Measurements from ENCODE around the gene CHST8.

Gene CHST8

GRCh38 chr19:33717878-33718277, 96.1 kb downstream of the CHST8 start:
- Histone ChIP-seq H3K36me3 (replicated peaks) (no peaks in the 10 kb centered on the region), H3K27me3 (replicated peaks) (no peaks in the 10 kb centered on the region), H3K4me3 (ENCODE audit: low read depth, low read length) (no peak overlapping the region), H3K27ac (no peak overlapping the region)
- no peak for TF ChIP-seq CTCF (IDR thresholded peaks at IDR 0.05; ENCODE audit: low read depth, low read length, missing control alignments)
- no peak for DNase-seq
- in situ Hi-C loops (cut with HindIII; ENCODE audit: low pct_ligation_motif_present, low sequenced_read_pairs), result no loop called here

GRCh38 chr19:33718651-33719254, 97.0 kb downstream of the CHST8 start:
- Histone ChIP-seq H3K4me3 (ENCODE audit: low read depth, low read length) (no peak overlapping the region), H3K27me3 (replicated peaks) (no peaks in the 10 kb centered on the region), H3K36me3 (replicated peaks) (no peaks in the 10 kb centered on the region), H3K27ac (no peak overlapping the region)
- in situ Hi-C loops (cut with HindIII; ENCODE audit: low pct_ligation_motif_present, low sequenced_read_pairs), result no loop called here
- no peak for DNase-seq
- TF ChIP-seq CTCF (IDR thresholded peaks at IDR 0.05; ENCODE audit: low read depth, low read length, missing control alignments), result no peak

GRCh38 chr19:33719366-33720154, 97.8 kb downstream of the CHST8 start:
- Histone ChIP-seq H3K27me3 (replicated peaks) (no peaks in the 10 kb centered on the region), H3K4me3 (ENCODE audit: low read depth, low read length) (no peak overlapping the region), H3K36me3 (replicated peaks) (no peaks in the 10 kb centered on the region), H3K27ac (no peak overlapping the region)
- TF ChIP-seq CTCF (IDR thresholded peaks at IDR 0.05; ENCODE audit: low read depth, low read length, missing control alignments), result no peak
- DNase-seq, result no peak
- in situ Hi-C loops (cut with HindIII; ENCODE audit: low pct_ligation_motif_present, low sequenced_read_pairs), result no loop called here

GRCh38 chr19:33720155-33720493, 98.4 kb downstream of the CHST8 start:
- H3K27ac ChIP-seq, result no peak overlapping the region
- no peaks in the 10 kb centered on the region for H3K36me3 ChIP-seq (replicated peaks)
- in situ Hi-C loops (cut with HindIII; ENCODE audit: low pct_ligation_motif_present, low sequenced_read_pairs), result no loop called here
- no peak overlapping the region for H3K4me3 ChIP-seq (ENCODE audit: low read depth, low read length)
- no peak for DNase-seq
- no peak for TF ChIP-seq CTCF (IDR thresholded peaks at IDR 0.05; ENCODE audit: low read depth, low read length, missing control alignments)
- H3K27me3 ChIP-seq (replicated peaks), result no peaks in the 10 kb centered on the region

GRCh38 chr19:33720691-33721682, 99.2 kb downstream of the CHST8 start:
- no peak for DNase-seq
- Histone ChIP-seq H3K36me3 (replicated peaks) (no peaks in the 10 kb centered on the region), H3K27ac (no peak overlapping the region), H3K4me3 (ENCODE audit: low read depth, low read length) (no peak overlapping the region), H3K27me3 (replicated peaks) (no peaks in the 10 kb centered on the region)
- peak; percentile 7 for TF ChIP-seq CTCF (IDR thresholded peaks at IDR 0.05; ENCODE audit: low read depth, low read length, missing control alignments)
- in situ Hi-C loops (cut with HindIII; ENCODE audit: low pct_ligation_motif_present, low sequenced_read_pairs), result no loop called here
